GM19463 (cell line): ENCODE results near the gene AGAP3.
A peak's percentile ranks its signal among the peaks of the same experiment; 100 is the strongest.

Experiments
- ATAC-seq: cut with Tn5 transposase; IDR thresholded peaks from one replicate; pipeline ENCODE4 v1.9.1; 2021; ENCODE audit warnings: mild to moderate bottlenecking, moderate library complexity; ENCODE audit not compliant: unreplicated experiment

AGAP3 gene

DNA sequence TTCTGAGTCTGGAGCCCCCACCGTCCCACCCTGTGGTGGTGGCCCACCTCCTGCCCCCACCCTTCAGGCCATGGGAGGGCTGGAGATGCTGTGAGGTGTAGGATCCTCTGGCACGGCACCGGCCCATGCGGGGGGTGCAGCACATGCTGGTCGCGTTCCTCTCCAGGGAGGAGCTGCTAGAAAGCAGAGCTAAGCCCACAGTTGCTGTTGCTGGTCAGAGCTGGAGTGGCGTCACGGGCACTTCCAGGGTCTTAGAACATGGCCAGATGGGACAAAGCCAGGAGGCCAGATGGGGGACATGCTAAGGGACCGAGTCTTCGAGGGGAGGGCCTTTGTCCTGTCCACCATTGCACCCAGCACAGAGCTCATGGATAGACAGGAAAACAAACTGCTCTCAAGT is 21.6 kb downstream of the AGAP3 start:
- no peak for ATAC-seq

DNA sequence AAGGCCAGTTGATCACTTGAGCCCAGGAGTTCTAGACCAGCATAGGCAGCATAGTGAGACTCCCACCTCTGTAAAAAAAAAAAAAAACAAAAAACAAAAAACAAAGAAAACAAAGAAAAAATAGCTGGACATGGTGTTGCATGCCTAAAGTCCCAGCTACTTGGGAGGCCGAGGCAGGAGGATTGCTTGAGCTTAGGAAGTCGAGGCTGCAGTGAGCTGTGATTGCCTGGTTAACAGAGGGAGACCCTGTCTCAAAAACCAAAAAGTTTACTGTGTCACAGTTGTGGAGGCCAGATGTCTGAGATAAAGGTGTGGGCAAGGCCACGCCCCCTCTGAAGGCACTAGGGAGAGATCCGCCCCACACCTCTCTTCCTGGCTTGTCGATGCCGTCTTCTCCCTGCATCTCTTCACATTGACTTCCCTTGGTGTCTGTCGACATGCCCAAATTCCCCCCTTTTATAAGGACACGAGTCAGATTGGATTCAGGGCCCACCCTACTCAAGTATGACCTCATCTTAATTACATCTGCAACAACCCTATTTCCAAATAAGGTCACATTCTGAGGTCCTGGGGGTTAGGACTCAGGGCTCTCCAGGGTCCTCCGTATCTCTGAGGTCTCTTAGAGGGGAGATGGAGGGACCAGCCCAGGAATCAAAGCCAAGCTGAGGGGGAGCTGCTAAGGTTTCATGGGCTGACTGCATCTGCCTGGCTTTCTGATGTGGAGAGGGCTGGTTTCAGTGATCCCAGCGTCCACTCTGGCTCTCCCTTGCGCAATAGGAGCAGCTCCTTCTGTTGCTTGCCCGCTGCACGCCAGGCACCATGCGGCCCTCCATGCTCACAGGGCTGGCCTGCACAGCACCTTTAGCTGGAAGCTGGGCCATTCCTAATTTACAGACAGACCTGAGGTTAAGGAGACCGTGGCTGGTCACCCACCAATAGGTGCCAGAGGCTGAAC is 23.1 kb downstream of the AGAP3 start:
- ATAC-seq = no peak

DNA sequence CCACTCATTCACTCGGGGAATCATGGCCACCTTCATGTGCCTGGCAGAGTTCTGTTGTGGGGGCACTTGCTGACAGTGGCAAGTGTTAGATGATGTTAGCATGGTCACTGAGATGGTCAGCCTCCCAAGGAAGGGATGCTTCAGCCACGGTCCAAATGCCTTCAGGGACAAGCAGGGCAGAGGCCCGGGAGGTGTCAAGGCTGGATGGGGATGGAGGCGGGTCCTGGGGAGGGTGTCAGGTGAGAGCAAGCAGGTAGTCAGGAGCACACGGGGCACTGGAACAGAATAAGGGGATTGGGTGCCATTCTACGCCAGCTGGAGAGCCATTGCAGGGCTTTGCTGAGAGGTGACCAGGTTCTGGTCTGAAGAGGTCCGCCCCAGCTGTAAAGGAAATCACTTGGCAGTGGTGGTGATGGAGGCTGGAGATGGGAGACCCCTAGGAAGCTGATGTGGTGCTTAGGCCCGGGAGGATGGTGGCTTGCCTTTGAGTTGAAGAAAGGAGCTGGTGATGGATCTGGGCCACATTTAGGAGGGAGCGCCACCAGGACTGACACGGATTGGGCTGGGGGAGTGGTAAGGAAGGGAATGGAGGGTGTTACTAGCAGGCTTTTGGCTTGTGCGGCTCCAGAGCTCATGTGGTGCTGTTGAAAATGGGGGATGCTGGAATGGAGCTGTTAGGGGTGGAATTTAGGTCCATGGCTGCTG is 24.1 kb downstream of the AGAP3 start:
- ATAC-seq = no peak

DNA sequence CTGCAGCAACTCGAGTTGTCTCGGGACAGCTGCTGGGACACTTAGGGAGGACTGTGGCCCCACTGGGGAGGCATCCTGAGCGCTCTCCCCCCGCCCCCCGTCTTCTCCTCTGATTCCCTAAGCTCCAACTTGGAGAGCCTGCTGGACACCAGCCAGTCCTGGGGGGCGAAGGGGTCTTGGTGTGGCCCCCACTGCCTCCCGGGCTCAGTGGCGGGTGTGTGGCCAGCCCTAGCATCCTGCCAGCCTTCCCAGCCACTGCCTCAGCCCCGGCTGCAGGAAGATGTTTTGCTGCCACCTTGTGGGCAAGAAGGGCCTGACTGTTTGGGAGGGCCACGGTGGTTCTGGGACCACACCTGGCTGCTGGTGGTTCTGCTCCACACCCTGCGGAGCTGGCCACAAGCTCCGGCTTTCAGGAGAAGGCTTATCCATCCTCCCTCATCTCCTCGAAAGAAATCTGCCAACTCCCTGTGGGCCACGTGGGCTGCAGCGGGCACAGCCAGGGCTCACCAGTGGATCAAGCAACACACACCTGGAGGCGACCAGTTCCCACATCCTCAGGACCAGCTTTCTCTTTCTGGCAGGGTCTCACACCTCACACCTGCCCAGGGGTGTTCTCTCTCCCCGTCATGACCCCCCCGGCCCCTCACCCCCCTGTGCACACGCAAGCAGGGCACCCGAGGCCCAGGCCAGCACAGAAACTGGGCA is 24.8 kb downstream of the AGAP3 start:
- peak; percentile 89 for ATAC-seq

DNA sequence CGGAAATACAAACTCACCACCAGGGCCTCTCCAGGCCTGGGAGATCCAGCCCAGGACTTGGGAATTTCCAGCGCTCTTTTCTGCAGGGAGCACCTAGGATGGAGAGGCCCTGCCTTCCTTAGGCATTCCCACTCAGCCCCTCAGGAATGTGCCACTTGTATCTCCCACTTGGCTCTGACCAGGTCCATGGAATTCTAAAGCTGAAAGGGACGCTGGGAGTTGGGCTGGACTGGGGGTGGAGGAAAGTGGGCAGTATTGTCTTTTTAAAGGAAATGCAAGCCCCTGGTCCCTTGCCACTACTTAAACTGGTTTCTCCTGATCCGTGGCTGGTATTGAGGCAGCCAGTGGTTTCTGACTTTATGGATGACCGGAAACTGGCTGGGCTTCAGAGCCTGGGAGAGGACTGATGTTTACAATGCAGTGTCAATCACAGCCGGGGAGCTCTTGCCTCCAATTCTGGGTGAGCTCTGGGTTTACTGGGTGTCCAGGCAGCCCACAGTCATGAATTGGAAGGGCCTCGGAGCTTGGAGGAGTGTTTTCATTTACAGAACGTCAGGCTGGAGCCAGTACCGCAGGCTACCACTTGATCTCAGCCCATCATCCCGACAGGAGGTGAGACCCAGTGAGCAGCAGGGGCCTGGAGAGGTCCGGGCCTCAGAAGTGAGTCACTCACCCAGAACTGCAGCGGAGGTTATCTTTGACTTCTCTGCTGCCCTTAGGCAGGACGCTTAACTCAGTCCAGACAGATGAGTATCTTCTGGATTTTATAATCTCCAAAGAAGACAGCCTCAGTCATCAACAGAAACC is 27.3 kb downstream of the AGAP3 start:
- no peak for ATAC-seq

DNA sequence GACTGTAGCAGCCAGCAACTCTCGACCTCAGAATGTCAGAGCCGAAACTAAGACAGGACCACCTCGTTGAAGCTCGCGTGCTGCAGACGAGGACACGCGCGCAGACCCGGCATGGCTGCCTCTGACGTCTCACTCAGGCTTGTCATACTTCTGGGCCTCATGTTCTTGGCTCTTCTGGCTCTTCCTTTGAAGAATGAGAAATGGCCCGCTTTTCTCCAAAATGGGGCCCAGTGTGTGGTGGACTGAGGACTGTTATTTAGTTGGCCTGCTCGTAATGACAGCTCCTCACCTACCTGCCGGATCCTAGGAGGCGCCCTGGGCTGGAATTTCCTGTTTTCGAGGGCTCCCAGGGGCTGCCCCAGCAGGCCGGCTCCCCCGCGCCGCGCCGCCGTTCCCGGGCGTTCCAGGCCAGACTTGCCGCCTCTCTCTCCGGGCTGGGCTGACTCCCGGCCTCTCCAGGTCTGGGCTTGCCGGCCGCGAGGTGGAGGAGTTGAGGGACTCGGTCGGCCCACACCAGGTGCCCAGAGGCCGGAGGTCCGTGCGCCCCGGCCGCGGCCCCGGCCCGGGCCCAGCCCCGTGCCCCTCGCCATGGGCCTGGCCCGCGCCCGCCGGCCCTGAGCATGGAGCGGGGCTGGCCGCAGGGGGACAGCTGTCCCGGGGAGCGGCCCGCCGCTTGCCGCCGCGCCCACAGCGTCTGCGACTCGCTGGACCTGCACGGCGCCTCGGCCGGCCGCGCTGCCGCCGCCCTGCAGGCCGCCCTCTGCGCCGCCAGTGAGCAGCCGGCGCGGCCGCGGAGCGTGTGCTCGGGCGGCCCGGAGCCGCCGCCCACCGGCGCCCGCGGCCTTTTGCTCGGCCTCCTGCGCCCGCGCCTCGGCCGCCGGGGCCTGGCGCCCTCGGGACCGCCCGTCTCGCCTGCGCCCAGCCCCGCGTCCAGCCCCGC is 28.1 kb downstream of the AGAP3 start:
- ATAC-seq = no peak

DNA sequence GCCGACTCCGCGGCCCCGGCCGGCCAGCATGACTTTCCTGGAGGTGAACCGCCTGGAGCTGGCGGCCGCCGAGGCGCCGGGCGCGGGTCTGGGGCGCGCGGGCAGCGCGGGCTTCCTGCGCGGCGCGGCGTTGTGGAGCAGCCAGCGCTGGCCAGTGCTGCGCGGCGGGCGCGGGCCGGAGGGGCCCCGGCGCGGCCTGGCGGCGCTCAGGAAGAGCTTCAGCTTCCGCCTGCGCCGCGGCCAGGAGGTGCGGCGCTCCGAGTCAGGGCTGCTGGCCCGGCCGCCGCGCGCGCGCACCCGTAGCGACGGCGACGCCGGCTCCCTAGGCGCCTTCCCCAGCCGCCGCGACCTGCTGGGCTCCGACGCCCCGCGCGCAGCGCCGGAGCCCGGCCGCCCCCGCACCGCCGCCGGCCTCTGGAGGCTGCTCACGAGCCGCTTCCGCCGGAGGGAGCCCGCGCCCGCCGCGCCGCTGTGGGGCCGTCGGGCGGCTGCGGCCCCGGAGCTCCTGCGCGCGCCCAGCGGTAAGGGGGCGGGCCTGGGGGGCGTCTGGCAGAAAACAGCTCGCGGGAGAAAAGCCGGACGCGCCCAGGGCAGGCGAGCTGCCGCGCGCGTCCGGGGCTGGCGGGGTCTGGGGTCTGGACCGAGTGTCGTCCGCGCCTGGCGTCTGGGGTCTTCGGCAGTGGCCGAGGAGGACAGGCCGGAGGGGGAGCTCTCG is 29.0 kb downstream of the AGAP3 start:
- no peak for ATAC-seq

DNA sequence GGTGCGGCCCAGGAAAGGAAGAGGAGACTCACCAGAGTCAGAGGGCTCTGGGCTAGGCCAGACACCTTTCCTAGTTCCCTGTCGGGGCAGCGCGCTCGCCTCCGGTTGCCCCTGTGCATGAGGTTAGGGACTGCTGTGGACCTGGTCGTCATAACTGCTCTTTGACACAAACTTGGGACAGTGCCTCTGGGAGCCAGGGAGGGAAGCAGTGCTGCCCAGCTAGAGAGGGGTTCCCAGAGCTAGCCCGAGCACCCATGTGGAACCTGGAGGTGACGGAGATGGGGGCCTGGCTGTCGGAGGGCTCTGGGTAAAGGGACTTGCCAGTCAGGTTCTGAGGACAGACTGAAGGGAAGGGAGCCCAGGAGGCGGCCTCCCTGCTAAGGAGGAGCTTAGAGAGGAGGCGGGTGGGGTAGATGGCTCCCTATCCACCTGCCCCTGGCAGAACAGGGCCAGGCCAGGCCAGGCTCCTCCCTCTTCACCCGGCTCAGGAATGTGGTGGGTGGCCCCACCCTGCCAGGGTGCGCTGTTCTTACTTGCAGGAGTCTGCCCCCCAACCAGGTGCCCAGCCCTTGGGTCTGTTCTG is 29.7 kb downstream of the AGAP3 start:
- ATAC-seq = no peak

DNA sequence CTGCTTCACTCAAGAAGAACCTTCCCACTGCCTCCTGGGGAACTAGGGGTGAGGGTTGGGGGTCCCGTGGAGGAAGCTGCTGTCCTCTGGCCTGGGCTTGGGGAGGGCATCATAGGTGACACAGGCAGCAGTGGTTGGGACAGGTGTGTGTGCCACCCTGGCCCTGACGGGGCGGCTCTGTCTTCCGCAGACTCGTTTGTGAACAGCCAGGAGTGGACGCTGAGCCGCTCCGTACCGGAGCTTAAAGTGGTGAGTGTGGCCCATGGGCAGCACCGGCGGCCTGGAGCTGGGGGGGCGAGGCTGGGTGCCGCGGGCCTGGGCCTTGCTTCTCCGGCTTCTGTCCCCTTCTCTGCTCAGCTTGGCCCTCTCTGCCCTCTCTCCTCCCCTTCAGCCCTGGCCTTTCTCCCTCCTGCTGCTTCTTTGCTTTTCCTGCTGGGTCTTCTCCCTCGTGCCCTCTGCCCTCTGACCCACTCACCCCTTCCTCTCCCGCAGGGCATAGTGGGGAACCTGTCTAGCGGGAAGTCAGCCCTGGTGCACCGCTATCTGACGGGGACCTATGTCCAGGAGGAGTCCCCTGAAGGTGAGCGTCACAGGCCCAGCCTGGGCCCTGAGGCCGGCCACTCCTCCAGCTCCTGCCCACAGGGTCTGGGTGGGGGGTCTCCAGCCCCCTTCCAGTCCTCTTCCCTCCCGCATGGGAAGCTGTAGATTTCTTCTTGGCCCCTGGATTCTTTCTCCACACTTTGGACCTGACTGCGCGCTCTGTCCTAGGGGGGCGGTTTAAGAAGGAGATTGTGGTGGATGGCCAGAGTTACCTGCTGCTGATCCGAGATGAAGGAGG is 30.5 kb downstream of the AGAP3 start:
- no peak for ATAC-seq

DNA sequence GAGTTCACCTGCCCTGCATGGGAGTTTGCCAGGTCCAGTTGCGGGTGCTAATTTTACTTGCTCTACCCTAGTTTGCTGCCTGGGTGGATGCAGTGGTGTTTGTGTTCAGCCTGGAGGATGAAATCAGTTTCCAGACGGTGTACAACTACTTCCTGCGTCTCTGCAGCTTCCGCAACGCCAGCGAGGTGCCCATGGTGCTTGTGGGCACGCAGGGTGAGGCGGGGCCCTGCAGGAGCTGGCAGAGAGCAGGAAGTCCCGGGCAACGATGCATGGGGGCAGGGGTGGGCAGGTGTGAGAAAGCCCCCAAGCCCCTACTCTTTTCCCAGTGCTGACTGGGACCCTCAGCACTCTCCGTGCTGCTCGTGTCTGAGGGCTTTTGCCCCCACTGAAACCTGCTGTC is 31.3 kb downstream of the AGAP3 start:
- no peak for ATAC-seq

DNA sequence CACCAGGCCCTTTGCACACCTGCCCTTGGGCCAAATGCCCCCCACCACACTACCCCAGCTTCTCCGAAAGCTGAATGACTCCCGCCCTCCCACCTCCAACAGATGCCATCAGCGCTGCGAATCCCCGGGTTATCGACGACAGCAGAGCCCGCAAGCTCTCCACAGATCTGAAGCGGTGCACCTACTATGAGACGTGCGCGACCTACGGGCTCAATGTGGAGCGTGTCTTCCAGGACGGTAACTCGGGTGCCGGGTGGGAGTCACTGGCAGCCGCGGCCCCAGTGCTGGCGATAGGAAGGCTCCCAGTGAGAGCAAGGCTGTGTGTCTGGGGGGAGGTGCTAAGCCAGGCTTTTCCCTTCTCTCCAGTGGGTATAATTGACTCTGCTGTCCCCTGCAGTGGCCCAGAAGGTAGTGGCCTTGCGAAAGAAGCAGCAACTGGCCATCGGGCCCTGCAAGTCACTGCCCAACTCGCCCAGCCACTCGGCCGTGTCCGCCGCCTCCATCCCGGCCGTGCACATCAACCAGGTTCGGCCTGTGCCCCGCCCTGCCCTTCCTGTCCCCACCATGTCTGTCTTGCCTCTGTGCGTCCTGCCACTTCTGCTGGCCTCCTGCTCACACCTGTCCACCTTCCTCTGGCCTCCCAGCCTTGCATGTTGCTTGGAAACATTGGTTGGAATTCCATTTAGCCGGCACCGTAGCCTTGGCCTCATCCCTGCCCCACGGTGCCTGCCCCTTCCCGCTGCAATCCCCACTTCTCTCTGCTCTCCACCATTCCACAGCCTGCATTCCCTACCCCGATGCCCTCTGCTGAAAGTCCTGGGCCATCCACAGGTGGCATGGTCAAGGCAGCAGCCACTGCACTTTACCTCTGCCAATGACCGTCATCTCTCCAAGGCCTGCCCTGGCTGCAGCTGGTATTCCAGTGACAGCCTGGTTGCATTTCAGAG is 32.1 kb downstream of the AGAP3 start:
- no peak for ATAC-seq

DNA sequence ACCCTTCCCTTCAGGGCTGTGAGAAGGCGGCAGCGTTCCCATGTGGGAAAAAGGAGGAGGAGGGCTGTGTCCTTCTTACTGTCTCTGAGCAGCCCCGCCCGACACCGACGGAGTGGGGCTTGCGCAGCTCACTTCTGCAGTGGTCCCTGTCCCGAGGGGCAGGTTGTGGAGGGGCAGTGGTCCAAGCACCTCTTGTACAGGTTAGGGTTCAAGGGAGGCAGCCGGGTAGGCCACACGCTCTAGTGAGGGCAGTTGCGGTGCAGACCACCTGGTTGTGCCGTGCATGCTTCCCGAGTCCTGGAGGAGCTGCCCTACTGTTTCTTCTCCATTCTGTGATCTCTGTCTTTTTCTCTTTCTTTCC is 32.8 kb downstream of the AGAP3 start:
- no peak for ATAC-seq

DNA sequence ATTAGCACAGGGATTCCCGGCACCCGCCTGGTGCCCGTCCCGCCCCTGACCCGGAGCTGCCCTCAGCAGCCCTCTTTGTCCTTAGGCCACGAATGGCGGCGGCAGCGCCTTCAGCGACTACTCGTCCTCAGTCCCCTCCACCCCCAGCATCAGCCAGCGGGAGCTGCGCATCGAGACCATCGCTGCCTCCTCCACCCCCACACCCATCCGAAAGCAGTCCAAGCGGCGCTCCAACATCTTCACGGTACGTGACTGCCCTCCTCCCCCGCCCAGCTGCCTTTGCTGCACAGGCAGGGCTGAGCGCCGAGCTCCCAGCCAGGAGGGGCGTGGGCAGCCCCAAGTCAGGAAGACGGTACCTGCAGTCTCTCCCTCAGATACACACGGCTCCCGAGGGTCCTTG is 33.6 kb downstream of the AGAP3 start:
- no peak for ATAC-seq

DNA sequence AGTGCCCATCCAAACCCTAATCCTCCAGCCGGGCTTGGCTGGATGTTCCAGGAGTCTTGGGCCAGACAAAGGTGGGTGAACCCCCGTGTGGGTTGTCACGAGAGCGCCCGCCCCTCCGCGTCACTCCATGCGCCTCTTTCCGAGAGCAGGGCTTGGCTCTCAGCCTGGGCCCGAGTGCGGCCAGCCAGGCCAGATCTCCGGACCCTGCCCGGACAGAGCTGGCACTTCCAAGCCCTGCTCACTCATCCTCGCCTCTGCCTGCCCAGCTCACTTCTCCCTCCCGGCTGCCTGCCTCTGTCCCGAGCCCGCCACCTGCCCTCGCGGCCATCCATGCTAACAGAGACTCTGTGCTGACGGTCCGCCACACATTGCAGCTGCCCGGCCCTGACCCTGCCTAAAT is 34.6 kb downstream of the AGAP3 start:
- ATAC-seq = no peak

DNA sequence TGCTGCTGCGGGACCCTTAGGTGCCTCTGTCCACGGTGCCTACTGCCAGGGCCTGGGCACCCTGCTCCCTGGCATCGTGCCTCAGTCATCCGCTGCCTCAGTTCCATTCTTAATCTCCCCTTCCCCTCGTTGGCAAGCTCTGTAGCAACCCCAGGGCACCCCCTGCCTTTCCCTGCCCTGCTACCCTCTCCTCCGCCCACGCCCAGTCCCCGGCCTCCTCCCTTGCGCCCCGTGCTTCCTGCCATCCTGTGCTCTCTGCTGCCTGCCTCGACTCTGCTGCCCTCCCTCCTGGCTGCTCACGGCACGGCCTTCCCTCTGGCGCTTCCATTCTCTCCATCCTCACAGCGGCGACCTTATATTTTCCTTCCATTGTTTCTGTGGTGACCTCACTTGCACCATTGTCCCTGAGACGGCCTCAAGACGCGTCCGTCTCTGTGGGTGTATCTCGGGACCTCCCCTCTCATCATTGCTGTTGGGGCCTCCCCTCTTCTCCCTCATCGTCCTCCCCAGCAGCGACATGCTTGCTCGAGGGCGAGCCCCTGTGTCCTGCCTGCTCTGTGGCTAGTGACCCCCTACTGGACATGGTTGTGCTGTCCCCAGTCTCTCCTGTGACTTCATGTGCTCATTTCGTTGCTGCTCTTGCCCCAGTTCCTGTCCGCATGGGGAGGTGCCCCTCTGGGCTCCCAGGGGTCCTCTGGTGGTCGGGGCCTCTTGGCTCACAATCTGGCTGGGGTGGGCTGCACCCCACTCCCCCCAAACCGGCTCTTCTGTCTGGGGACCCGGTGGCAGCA is 35.3 kb downstream of the AGAP3 start:
- no peak for ATAC-seq

DNA sequence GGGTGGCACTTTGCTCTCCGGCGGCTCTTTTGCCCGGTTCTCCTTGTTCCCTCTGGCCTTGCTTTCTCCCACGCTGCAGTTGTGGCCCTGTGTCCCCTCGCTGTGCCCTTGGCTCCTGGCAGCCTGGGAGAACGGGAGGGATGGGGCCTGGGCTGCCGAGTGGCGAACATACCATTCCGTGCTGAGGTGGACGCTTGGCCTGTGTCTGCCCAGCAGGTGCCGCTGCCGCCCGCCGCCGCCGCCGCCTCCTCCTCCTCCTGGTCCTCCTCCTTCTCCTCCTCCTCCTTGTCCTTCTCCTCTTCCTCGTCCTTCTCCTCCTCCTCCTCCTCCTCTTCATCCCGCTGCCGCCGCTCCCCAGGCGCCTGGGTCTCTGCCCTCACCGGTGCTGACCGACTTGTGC is 36.0 kb downstream of the AGAP3 start:
- ATAC-seq = no peak
